MCF 10A (cell line): ENCODE data around the gene INVS. TPM values are rescaled to one million over a fixed set of nuclear protein-coding genes. Genes with fewer than 3 reads are reported as not detected.

Source experiments
- BruUV-seq: library from RNA; stranded (reverse); fragments of 400-500 nt; replicated peaks from 2 replicates; lab custom pipeline; 2021; lab: Mats Ljungman, UMichigan
- CTCF ChIA-PET: fragments of 300-600 bp; sonication (Branson Sonifier 250); formaldehyde crosslinking; extraction: SDS; loops from one replicate; lab custom pipeline; 2021; ENCODE audit warnings: antibody characterized with exemption, inconsistent platforms; lab: Yijun Ruan, JAX
- POLR2A ChIA-PET: fragments of 300-600, 350-650 bp; sonication (Branson Sonifier 250); formaldehyde crosslinking; extraction: SDS; loops from one replicate; lab custom pipeline; 2020; ENCODE audit warnings: antibody characterized with exemption, inconsistent platforms; lab: Yijun Ruan, JAX
- DNase-seq: peaks from one replicate; pipeline ENCODE4 v3.0.0-alpha.2; 2018; ENCODE audit not compliant: unreplicated experiment
- H3K27ac Mint-ChIP-seq: one replicate; pipeline ENCODE4 v1.8.0; 2022; ENCODE audit warnings: mild to moderate bottlenecking, low read depth, mixed read lengths; ENCODE audit not compliant: unreplicated experiment
- H3K27me3 Mint-ChIP-seq: one replicate; pipeline ENCODE4 v1.8.0; 2022; ENCODE audit warnings: mixed read lengths; ENCODE audit not compliant: insufficient read depth, unreplicated experiment
- H3K36me3 Mint-ChIP-seq: one replicate; pipeline ENCODE4 v1.8.0; 2022; ENCODE audit warnings: mild to moderate bottlenecking, moderate library complexity, mixed read lengths; ENCODE audit not compliant: insufficient read depth, unreplicated experiment
- H3K4me1 Mint-ChIP-seq: one replicate; pipeline ENCODE4 v1.8.0; 2022; ENCODE audit warnings: mixed read lengths; ENCODE audit not compliant: insufficient read depth, unreplicated experiment
- H3K4me3 Mint-ChIP-seq: one replicate; pipeline ENCODE4 v1.8.0; 2022; ENCODE audit warnings: mild to moderate bottlenecking, moderate library complexity, mixed read lengths; ENCODE audit not compliant: unreplicated experiment
- H3K9me3 Mint-ChIP-seq: one replicate; pipeline ENCODE4 v1.8.0; 2022; ENCODE audit warnings: mixed read lengths; ENCODE audit not compliant: unreplicated experiment
- intact Hi-C: fragments of 100-400 bp; cut with micrococcal nuclease; formaldehyde crosslinking; loops from 2 replicates; pipeline ENCODE4 v1.14.1; 2022
- total RNA-seq: library from RNA; stranded (reverse); gene quantifications from 2 replicates; pipeline ENCODE4 v1.2.3, GENCODE V29; 2022
- TF ChIP-seq, protein P1 (sequence below): fragments of 200-600 bp; IDR thresholded peaks from one replicate; pipeline ENCODE4 v1.8.0; 2022; ENCODE audit warnings: antibody characterized with exemption, mild to moderate bottlenecking; ENCODE audit not compliant: unreplicated experiment

The INVS gene
- total RNA-seq, 1 experiment from 2014 or later = 21.9 TPM

DNA sequence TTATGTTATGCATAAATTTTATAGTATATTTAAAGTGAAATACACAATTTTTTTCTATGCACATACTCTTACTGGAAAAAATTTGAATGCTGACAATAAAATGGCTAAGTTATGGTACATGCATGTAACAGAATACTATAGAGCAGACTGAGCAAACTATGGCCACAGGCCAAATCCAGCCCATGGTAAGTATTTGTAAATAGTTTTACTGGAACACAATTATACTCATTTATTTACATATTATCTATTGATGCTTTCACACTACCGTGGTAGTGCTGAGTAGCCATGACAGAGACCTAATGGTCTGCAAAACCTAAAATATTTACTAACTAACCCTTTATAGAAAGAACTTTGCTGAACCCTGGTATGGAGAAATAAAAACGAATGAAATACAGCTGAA lies 208.0 kb downstream of the INVS start:
- Mint-ChIP-seq H3K27ac (no peak overlapping the region), H3K36me3 (peaks cover 85% of the 10 kb centered on the region), H3K4me1 (peaks cover 6% of the 10 kb centered on the region), H3K4me3 (no peak overlapping the region), H3K27me3 (no peaks in the 10 kb centered on the region), H3K9me3 (no peaks in the 10 kb centered on the region)
- no TSS peak for BruUV-seq
- intact Hi-C loops = no loop called here
- no peak for DNase-seq
- POLR2A ChIA-PET = no interaction called here
- TF ChIP-seq, protein P1, sequence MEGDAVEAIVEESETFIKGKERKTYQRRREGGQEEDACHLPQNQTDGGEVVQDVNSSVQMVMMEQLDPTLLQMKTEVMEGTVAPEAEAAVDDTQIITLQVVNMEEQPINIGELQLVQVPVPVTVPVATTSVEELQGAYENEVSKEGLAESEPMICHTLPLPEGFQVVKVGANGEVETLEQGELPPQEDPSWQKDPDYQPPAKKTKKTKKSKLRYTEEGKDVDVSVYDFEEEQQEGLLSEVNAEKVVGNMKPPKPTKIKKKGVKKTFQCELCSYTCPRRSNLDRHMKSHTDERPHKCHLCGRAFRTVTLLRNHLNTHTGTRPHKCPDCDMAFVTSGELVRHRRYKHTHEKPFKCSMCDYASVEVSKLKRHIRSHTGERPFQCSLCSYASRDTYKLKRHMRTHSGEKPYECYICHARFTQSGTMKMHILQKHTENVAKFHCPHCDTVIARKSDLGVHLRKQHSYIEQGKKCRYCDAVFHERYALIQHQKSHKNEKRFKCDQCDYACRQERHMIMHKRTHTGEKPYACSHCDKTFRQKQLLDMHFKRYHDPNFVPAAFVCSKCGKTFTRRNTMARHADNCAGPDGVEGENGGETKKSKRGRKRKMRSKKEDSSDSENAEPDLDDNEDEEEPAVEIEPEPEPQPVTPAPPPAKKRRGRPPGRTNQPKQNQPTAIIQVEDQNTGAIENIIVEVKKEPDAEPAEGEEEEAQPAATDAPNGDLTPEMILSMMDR = no peak
- CTCF ChIA-PET = no interaction called here

DNA sequence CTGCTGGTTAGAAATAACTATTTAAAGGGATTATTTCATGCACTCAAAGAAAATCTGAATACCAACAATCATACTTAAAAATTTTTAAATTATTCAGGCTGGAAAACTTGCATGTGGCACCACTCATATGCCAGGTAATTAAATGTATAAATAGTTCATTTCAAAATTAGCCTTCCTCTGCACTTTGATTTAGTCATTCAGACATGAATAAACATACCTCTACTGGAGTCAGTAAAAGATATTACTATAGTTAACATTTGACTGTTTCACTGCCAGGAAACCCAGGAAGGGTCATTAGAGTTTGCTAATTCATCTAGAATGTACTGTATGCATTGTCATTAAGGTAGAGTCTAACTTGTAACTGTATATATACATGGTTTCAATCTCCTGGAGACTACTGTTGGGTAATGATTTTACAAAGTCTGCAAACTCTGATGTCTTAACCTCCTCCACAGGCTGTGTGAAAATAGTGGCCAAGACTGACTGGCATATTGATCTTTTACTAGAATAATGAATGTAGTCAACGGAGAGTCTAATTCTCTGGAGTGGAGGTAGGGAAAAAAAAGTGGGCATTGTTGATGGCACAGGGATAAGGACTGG lies 210.0 kb downstream of the INVS start:
- Mint-ChIP-seq H3K36me3 (peaks cover 85% of the 10 kb centered on the region), H3K4me1 (peaks cover 6% of the 10 kb centered on the region), H3K4me3 (no peak overlapping the region), H3K9me3 (peaks cover 7% of the 10 kb centered on the region), H3K27ac (no peak overlapping the region), H3K27me3 (no peaks in the 10 kb centered on the region)
- no peak for DNase-seq
- TF ChIP-seq, protein P1 = no peak
- intact Hi-C loops = no loop called here
- ChIA-PET CTCF (no interaction called here), POLR2A (no interaction called here)
- no TSS peak for BruUV-seq

DNA sequence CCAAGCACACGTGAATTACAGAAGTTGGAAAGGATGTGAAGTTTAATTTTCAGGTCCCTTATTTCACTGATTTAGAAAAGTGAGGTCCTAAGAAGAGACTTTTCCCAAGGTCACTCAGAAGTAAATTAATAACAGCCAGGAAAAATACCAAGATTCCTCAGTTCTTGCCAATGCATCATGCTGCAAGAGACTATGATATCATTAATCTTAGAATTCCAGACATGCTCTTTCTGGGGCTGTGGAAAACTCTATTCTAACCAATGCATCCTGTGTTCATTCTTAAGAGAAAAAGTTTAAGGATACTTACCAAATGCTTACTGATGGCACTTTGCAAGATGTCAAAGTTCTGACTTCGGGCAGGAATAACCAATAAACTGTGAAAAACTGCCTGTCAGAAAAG lies 210.9 kb downstream of the INVS start:
- intact Hi-C loops = no loop called here
- H3K9me3 Mint-ChIP-seq = peaks cover 14% of the 10 kb centered on the region
- CTCF ChIA-PET = no interaction called here
- H3K36me3 Mint-ChIP-seq = peaks cover 86% of the 10 kb centered on the region
- peaks cover 14% of the 10 kb centered on the region for H3K4me1 Mint-ChIP-seq
- POLR2A ChIA-PET = no interaction called here
- no TSS peak for BruUV-seq
- no peak for DNase-seq
- H3K27ac Mint-ChIP-seq = no peak overlapping the region
- no peaks in the 10 kb centered on the region for H3K27me3 Mint-ChIP-seq
- TF ChIP-seq, protein P1 = no peak
- no peak overlapping the region for H3K4me3 Mint-ChIP-seq

DNA sequence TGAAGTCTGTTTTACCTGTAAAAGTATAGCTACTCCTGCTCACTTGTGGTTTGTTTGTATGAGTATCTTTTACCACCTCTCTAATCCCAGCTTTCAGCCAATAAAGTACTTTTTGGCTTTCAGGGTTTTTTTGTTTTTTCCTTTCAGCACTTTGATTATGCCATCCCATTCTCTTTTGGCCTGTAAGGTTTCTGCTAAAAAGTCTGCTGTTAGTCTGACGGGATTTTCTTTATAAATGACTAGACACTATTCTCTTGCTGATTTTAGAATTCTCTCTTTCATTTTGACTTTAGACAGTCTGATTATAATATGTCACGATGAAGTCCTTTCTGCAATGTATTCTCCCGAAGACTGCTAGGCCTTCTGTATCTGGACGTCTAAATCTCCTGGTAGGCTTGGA lies 216.5 kb downstream of the INVS start:
- intact Hi-C loops = no loop called here
- TF ChIP-seq, protein P1 = no peak
- ChIA-PET CTCF (interaction anchor here (1.1 to 1.8 kb wide), 2 partner anchors 122 to 280 kb away, joined by 3 to 7 read pairs; no protein-coding TSS in a partner anchor), POLR2A (interaction anchor here (0.6 to 2.0 kb wide), 2 partner anchors 19 to 26 kb away, joined by 3 to 4 read pairs; no protein-coding TSS in a partner anchor)
- H3K9me3 Mint-ChIP-seq = peaks cover 24% of the 10 kb centered on the region
- H3K4me1 Mint-ChIP-seq = peaks cover 32% of the 10 kb centered on the region
- H3K4me3 Mint-ChIP-seq = no peak overlapping the region
- BruUV-seq = no TSS peak
- H3K27me3 Mint-ChIP-seq = no peaks in the 10 kb centered on the region
- DNase-seq = no peak
- H3K27ac Mint-ChIP-seq = no peak overlapping the region
- peaks cover 75% of the 10 kb centered on the region for H3K36me3 Mint-ChIP-seq
